ENCODE measurements around the gene PROCR. TPM values are rescaled to one million over a fixed set of nuclear protein-coding genes. Genes with fewer than 3 reads are reported as not detected.
A peak's percentile ranks its signal among the peaks of the same experiment; 100 is the strongest.

PROCR gene
- total and polyA plus RNA-seq, 9 of the 15 experiments (the other 6 are each of a cell fraction or from before 2014, with no cell fraction given) = 1.6 to 7.1 (median 4.0) TPM

GRCh38 chr20:35207950-35208611, 36.2 kb downstream of the PROCR start (continued):
- no peak for TF ChIP-seq MGA (IDR thresholded peaks at IDR 0.05)
- TF ChIP-seq POLR3A (IDR thresholded peaks at IDR 0.05; ENCODE audit: borderline replicate concordance, extremely low read depth, insufficient read depth, insufficient read length) = no peak
- TF ChIP-seq HBP1 (CRISPR knock-in tag; IDR thresholded peaks at IDR 0.05) = no peak
- peak; percentile 98 to 99 for TF ChIP-seq RAD21 (CRISPR knock-in tag; conservative IDR thresholded peaks at IDR 0.05 in 1 of 2, IDR thresholded peaks at IDR 0.05 in 1 of 2)
- TF ChIP-seq, protein P1, sequence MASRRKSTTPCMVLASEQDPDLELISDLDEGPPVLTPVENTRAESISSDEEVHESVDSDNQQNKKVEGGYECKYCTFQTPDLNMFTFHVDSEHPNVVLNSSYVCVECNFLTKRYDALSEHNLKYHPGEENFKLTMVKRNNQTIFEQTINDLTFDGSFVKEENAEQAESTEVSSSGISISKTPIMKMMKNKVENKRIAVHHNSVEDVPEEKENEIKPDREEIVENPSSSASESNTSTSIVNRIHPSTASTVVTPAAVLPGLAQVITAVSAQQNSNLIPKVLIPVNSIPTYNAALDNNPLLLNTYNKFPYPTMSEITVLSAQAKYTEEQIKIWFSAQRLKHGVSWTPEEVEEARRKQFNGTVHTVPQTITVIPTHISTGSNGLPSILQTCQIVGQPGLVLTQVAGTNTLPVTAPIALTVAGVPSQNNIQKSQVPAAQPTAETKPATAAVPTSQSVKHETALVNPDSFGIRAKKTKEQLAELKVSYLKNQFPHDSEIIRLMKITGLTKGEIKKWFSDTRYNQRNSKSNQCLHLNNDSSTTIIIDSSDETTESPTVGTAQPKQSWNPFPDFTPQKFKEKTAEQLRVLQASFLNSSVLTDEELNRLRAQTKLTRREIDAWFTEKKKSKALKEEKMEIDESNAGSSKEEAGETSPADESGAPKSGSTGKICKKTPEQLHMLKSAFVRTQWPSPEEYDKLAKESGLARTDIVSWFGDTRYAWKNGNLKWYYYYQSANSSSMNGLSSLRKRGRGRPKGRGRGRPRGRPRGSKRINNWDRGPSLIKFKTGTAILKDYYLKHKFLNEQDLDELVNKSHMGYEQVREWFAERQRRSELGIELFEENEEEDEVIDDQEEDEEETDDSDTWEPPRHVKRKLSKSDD (conservative IDR thresholded peaks at IDR 0.05; ENCODE audit: low read length) = no peak
- no peak for TF ChIP-seq ZBTB7A (IDR thresholded peaks at IDR 0.05; ENCODE audit: borderline replicate concordance, control insufficient read depth, low read depth, low read length)
- no peak for TF ChIP-seq ZNF253 (CRISPR knock-in tag; conservative IDR thresholded peaks at IDR 0.05)
- no peak for TF ChIP-seq ILF3 (IDR thresholded peaks at IDR 0.05; ENCODE audit: borderline replicate concordance)
- no peak for TF ChIP-seq CHCHD3 (CRISPR knock-in tag; IDR thresholded peaks at IDR 0.05)
